NCI-H524 treated with DMSO at 0.1 percent for 48 hours (cell line): ENCODE results near the gene SNORC.

Experiments used
- DNase-seq: peaks from one replicate; lab custom pipeline; 2025; lab: John Stamatoyannopoulos, UW

Gene SNORC

DNA sequence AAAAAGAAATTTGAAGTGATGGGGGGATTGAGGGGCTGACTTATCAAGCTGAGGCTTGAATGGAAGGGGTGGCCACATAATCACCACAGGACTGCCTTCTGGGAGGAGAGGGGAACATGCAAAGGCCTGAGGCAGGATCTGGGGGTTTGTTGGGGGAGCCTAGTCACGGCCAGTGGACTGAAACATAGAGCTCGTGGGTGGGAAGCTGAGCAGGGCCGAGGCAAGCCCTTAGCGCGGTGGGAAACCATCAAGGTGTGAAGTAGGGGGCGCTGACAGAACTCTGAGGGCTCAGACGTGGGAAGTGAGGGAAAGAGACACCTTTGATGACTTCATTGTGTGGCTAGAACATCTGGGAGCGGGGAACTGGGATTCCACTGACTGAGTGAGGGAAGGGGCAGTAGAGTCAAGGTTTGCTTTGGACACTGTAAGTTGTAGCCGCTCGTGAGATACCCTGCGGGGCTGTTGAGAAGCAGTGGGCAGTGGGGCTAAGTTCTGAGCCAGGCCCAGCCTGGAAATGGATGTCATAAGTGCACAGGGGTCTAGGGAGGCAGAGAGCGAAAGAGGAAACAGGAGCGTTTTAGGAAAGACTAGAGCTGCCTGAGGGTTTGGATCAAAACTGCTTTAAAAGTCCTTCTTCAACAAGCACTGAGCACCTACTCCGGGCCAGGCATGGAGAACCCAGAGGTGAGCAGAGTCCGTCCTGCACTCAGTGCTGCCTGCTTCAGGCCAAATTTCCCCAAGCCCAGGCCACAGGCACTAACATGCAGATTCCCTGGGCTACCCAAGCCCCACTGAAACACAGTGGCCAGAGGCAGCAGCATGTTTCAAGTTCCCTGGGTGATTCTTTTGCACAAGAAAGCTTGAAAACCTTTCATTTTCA is 686 bp upstream of the SNORC start:
- DNase-seq = no peak

DNA sequence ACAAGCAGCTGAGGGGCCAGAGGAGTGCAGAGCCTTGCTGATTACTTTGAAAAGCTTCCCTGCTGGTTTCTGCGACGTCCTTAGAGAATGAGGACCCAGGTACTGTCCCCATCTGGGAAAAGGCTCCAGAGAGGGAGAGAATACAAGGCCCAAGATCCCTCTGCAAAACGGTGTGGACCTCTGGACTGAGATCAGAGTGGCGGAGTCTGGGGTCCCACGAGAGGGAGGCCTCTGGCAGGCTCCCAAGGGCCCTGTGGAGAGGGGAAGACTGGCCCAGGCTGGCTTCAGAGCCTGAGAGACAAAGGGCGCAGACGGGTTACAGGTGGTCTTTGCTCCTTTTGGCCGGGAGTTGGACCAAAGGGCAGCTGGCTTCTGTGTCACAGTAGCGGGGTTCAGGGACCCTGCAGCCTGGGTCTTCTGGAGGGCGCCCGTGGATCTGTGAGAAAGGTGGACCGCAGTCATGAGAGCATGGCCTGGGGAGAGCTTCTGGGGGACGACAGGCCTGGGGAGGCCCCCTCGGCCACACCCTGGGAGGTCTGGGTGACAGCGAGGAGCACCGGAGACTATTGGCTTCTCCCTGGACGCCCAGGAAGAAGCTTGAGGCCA is 805 bp downstream of the SNORC start:
- no peak for DNase-seq

DNA sequence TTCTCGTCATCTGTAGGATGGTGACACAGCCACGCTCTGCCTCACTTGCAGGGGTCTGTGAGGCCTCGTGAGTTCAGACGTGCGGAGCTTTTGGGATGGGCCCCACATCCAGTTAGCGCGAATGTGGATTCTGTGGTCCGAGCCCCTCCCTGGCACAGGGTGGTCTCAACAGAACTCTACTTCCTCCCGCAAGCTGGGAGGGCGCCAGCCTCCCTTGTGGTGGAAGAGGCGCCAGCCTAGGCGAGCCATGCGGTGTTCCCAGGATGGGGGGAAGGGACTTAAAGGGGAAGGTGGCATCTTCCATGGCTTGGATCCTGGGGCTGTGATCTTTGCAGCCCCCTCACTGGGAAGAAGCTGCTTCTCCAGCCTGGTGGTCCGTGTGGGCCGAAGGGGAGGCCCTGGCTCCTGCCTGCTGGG is 1.4 kb downstream of the SNORC start:
- DNase-seq = no peak

DNA sequence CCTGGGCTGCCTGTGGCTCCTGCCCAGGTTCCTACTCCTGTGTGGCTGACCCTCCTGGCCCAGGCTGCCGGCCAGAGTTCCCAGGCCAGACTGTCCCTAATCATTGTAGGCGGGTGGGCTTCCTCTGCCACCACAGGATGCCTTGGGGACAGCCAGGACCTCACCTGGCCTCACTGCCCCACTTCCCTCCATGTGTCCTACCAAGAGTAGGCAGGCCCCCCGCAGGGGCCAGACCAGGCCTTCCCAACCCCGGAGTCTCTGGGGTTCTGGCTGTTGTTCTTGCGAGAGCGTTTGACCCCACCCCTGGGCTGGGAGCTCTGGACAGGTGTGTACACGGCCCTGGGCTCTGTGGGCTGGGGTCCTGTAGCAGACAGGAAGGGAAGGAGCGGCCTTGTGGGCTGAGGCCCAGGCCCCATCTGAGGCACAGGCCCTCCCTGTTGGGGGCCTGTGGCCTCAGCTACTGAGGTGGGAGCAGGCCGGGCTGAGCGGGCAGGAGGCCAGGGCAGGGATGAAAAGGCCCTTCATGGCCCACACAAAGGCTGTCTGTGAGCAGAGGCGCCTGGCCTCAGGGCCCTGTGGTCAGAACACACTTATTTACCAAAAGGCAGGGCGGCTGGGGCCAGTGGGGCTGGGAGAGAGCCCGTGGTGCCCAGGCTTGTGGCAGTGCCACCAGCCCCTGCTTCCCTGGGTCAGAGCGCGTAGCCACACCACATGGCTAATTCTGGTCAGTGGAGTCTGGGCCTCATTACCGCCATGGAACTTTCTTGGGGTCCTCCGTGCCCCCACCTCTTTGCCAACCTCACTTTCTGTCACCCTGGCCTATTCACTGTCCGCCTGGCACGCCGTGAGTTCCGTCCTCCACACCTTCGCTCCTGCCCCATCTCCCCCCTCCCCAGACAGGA is 2.0 kb downstream of the SNORC start:
- DNase-seq = no peak

DNA sequence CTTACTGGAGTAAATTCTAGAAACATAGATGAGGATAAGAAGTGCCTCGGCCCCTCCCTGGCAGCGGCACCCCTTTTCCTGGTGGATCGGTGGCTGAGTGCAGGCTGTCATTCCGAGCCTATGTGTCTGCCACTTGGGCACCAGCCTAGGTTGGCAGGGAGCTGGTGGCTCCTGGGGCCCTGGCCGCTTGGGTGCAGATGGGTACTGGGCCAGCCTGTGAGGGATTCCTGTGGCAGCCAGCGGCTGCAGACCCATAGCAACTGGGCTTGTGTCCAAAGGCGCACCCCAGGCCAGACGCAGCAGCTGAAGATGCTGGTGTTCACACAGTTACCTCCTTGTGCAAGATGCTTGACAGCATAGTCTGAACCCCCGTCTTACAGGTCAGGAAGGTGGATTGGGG is 2.8 kb downstream of the SNORC start:
- DNase-seq = no peak

DNA sequence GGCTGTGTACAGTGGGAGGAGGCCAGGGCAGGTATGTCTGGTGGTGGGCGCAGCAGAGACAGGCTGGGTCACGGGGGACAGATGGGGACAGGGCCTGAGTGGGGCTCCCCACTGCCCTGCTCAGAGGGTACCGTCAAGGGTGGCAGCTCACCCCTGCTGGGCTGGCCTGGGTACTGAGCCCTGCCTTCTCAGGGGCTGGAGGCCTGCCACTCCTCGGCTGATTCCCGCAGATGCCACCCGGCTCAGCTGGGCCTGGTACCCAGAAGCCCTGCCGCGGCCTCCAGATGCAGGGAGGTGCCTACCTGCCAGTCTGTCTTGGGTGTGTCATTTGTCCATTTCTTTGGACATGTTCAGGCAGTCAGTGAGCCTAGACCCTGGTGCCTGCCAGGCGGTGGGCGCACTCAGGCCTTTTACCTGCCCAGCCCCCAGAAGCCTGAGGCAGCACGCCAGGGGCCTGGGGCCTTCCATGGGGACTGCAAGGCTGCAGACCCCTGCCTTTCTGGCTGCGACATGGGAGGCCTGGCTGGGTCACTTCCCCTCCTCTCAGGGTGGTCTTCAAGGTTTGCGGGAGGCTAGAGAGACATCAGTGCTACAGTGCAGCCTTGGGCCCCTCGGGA is 3.3 kb downstream of the SNORC start:
- no peak for DNase-seq

DNA sequence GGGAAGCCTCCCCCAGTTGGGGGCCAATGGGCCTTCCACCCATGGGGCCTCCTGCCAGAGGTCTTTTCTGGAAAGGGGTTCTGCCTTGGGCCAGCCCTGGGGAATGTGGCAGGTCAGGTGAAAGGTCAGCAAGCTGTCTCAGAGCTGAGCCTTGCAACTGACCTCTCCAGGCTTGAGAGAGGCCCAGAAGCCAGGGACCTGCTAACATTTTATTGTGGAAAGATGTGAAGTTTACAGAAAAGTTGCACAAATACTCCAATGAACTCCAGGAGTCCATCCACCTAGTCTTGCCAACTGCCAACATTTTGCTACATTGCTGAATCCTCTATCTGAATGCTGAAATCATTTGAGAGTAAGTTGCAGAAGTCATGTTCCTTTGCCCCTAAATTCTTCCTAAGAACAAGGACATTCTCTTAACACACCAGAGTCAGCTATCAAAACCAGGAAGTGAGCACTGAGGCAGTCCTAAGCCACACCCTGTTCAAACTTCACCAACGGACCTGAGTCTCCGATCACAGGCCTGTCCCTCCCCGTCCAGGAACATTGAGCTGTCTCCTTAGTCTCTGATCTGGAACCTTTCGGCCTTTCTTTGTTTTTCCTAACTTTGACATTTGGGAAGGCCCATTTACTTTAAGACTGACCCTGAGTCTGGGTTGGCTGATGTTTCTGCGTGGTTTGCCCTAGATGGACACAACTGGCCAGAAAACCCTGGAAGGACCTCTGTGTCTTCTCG is 4.0 kb downstream of the SNORC start:
- no peak for DNase-seq

DNA sequence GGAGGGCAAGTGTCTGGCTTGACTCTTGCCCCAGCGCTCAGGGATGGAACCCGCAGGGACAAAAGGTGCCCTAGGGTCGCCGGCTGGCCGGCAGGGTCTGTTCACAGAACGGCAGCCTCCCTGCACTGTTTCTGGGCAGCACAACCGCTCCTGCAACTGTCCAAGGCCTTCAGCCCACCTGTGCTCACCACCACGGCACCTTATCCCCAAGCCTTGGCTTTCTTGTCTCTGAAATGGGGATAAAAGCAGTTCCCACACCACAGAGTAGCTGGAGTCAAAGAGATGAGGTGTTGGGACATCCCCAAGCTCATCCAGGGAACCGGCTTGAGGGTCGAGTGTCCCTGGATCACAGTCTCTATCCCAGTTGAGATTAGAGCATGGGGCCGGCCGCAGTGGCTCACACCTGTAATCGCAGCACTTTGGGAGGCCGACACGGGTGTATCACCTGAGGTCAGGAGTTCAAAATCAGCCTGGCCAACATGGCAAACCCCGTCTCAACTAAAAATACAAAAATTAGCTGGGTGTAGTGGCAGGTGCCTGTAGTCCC is 4.7 kb downstream of the SNORC start:
- no peak for DNase-seq

DNA sequence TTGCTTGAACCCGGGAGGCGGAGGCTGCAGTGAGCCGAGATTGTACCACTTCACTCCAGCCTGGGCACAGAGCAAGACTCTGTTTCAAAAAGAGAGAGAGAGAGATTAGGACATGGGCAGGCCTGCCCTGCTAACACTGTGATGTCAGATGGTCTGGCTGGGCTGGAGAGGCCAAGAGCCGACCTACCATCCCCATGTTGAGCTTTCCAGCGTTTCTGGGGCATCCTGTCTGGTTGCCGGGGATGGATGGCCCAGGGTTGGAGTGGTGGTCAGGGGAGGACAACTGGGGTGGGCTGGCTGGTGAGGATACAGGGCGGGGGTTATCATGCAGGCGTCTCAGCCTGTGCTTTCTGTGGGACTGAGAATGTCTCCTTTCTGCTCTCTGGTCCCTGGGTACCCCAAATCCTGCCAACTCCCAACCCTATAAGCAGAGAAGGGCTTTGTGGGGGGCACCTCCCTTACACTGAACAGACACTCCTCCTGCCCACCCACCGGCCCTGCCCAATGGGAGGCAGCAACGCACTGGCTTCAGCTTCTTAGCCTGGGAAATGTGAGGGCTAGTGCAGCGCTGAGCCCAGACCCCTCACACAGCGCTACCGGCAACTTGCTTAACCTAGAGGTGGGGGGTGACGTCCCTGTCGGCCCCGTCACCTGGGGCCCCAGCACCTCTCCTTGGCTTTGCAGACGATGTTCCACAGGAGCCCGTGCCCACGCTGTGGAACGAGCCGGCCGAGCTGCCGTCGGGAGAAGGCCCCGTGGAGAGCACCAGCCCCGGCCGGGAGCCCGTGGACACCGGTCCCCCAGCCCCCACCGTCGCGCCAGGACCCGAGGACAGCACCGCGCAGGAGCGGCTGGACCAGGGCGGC is 5.4 kb downstream of the SNORC start:
- DNase-seq = no peak

DNA sequence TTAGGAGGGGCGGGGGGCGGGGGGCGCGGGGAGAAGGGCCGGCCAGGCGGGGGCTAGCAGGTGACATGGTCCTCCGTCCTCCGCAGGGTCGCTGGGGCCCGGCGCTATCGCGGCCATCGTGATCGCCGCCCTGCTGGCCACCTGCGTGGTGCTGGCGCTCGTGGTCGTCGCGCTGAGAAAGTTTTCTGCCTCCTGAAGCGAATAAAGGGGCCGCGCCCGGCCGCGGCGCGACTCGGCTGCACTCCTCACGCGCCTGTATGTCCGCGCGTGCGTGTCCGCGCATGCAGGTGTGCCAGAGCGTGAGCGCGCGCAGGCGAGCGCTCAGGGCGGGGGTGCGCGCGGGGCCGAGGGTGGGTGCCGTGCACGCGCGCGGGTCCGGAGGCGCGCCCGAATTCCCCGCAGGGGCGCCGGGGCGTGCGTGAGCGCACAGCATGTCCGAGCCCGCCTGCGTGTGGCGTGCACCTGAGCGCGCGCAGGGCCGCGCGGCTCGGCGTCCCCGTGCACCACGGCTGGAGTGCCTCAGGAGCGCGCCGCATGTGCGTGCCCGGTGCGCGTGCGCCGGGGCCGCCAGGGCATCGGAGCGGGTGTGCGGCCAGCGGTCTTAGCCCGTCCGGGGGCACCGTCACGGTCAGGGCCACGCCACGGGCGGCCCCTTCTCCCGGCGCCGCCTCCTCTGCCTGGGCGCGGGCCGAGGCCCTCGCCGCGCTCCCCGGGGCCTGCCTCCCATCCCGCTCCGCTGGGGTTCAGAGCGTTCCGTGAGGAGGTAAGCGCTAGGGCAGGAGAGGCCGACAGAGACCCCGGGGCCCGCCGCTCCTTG is 6.3 kb downstream of the SNORC start:
- no peak for DNase-seq

DNA sequence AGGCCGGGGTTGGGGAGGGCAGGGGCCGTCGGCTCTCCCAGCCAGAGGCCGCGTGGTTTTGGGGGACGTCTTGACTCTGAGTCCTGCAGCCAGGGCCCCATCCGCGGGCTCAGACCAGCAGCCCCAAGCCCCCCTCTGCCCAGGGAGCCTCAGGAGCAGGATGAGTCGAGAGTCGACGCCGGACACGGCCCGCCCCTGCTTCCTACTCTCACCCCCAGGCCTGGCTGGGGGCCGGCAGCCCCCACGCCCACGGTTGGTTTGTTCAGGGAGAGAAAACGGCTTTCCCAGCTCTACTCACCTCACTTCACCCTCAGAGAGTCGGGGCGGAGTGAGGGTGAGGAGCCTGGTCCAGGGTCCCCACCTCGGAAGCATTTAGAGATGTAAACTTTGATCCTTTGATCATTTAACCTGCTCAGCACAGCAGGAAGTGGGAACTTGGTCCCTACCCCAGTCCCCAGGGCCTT is 6.9 kb downstream of the SNORC start:
- no peak for DNase-seq

DNA sequence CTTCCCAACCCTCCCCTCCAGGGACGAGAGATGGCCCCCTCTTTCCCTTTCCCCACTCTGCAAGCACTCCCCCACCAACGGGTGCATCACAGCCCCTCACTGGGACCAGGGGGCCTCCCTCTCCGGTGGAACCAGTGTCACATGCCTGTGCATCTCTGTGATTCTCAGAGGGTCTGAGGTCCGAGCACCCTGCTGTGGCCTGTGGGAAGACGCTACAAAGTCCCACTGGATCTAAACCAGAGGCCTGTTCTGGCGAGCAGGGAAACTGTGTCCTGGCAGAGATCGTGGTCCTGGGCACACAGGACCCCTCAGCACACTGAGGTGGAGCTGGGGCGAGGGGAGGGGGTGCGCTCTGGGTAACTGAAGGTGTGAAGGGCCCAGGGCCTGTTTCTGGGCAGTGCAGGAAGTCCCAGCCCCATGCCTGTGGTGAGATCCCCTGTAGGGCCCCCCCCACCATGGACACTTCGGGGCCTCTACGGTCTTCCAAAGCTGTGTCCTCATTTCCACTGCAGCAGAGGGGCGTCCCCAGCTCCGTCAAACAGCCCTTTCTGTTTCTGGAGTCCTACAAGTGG is 8.0 kb downstream of the SNORC start:
- no peak for DNase-seq

DNA sequence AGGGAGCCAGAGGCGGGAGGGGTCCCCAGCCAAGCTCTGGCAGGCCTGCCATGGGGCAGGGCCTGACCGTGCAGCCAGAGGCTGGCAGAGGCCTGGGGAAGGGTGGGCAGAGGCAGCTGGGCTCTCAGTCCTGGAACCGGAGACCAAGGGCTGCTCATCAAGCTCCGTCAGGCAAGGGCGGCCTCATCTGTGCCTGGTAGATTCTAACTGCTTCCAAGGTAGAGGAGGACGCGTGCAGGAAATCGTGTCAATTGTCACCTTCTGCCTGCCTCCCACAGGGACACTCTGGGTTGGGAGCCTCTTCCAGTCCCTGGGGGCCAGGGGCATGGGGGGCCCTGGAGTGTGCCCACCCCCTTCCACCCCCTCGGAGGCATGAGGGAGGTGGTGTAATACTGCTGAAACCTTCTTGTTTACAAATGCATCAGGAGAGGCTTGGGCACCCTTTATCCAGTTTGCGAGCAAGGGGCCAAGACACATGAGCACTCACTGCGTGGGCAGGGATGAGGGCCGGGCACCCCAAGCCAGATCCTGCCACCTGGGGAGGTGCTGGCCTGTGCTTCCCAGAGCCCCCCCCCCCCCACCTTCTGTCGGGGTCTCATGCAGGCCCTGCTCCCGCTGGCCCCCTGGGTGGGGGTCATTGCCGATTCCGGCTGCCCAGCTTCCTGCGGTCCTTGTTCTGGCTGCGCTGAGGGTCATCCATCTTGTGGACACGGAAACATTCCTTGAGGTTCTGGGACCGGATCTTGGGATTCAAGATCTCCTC is 9.0 kb downstream of the SNORC start:
- DNase-seq = no peak

DNA sequence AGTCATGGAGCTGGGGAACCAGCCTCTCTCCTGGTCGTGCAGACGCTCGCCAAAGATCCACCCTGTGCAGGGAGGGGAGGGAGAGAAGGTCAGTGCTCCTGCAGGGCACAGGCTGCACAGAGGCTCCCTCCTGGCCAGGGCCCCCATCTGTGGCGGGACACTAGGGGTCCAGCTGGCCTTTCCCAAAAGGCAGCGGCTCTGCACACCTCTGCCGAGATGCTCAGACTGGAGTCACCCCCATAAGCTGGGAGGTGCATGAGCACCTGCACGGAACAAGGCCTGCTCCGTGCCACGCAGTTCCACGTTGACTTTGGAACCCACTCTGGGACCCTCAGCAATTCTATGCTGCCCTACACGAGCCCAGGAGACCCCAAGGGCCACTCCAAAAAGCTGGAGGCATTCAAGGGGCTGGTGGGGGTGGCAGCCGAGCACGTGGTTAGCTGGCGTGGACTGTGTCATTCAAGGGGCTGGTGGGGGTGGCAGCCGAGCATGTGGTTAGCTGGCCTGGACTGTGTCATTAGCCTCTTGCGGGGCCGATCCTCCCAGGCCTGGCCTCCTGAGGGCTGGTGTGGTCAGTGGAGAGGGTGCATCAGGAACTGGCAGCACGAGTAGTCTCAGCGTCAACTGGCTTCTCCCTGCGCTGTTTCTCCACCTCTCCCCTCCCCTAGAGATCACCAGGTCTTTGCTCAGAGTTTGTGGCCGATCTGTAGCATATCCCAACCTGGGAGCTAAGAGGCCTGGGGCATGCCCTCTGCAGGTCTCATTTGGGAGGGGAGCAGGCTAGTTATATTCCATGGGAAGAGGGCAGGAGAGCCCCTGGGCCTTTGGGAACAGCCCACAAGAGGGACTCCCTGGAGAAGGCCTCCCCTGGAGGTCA is 9.8 kb downstream of the SNORC start:
- DNase-seq = no peak

DNA sequence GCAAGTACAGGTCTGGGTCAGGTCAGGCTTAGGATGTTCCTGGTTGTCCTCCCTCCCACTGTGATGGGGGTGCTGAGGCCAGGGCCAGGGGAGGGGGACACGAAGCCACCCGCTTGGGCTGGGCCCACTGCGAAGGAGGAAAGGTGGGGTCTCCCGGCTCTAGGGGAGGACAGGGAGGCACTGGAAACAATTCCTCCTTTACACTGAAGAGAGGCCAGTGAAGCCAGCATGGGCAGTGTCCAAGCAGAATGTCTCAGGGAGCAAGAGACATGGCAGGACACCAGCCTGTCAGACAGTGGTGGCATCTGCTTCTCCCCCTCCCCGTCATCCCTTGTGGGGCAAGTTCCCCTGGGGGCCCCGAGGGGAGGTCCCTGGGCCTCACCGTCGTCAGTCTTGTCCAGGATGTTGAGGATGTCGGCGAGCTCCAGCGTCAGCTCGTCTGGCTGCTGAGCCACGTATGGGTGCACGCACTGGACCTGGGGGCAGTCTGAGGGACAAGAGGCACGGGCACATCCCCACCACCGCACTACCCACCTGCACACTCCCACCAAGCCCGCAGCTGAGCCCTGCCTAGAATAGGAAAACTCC is 10.8 kb downstream of the SNORC start:
- DNase-seq = no peak

DNA sequence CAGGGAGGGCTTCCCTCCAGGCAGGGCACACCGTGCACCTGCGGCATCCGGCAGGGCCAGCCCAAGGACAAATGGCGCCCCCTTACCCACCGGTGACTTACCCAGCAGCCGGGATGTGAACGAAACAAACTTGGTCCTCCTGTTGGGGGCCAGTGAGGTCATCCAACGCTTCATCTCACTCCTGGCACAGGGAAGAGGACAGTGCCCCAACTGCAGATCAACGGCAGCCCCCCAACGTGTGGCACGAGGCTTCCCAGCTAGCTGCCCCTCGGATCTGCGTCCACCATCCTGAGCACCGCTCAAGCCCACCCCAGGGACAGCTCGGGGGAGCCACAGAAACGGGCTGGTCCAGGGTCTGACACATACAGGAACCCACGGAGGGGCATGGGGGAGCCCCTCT is 12.0 kb downstream of the SNORC start:
- no peak for DNase-seq
